T-helper 2 cell treated with Interferon-gamma antibody and Interleukin-4, amounts not matched to agents 5 μg/mL and 100 μg/mL, for 36 hours (primary cell): ENCODE measurements around the gene SDK1.
"Not testable (repeated sequence)": the region's sequence is repeated elsewhere in the genome, so short reads cannot be mapped to it uniquely, and the experiment has no call there.

Experiments
- DNase-seq: peaks from one replicate; pipeline ENCODE4 v3.0.0; 2021; ENCODE audit warnings: low spot score
- H3K27ac Mint-ChIP-seq: one replicate; pipeline ENCODE4 v1.8.0; 2021; ENCODE audit warnings: mild to moderate bottlenecking, mixed read lengths
- H3K27me3 Mint-ChIP-seq: one replicate; pipeline ENCODE4 v1.8.0; 2021; ENCODE audit warnings: low read depth, mixed read lengths
- H3K36me3 Mint-ChIP-seq: one replicate; pipeline ENCODE4 v1.8.0; 2021; ENCODE audit warnings: low read depth, mixed read lengths
- H3K4me1 Mint-ChIP-seq: one replicate; pipeline ENCODE4 v1.8.0; 2021; ENCODE audit warnings: low read depth, mixed read lengths
- H3K4me3 Mint-ChIP-seq: one replicate; pipeline ENCODE4 v1.8.0; 2022; ENCODE audit warnings: mild to moderate bottlenecking, moderate library complexity, mixed read lengths
- H3K9me3 Mint-ChIP-seq: one replicate; pipeline ENCODE4 v1.8.0; 2021; ENCODE audit warnings: mixed read lengths

The SDK1 gene

DNA sequence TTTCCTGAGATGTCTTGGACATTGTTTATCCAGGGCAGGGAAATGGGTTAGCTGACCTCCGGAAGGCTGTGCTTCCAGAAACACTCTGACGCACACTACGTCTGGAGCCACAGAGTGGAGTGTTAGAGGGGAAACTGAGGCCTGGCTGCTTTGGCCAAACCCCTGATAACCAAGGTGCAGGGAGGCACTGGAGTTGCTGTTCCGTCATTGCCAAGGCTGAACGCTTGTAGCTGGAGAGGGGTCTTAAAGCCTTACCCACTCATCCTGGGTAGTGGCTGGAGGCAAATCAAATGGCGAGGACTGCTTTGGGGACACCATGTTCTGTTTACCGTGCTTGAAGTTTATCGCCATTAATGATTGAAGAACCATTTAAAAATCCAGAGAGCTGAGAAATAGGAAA is 776.9 kb downstream of the SDK1 start:
- Mint-ChIP-seq H3K4me3 (no peak overlapping the region), H3K27ac (no peak overlapping the region), H3K9me3 (no peaks in the 10 kb centered on the region), H3K27me3 (no peaks in the 10 kb centered on the region), H3K36me3 (no peaks in the 10 kb centered on the region), H3K4me1 (no peaks in the 10 kb centered on the region)
- DNase-seq, result no peak

DNA sequence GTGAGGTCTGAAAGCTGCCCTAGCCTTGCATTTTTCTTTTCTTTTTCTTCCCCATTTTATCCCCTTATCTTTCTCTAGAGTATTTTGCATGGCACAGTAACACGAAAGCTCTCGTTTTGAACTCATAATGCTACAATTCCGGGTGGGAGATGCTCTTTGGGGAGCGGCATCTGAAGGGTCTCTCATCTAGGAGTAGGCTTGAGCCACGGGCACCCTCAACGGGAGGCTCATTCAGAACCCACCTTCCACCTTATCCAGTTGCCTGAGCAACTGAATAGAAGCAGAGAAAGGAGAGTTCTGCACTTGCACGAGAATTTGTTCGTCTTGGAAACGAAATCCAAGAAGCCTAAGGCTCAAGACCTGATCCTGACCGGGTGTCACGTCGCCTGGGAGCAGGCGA is 777.5 kb downstream of the SDK1 start:
- Mint-ChIP-seq H3K4me1 (no peaks in the 10 kb centered on the region), H3K4me3 (no peak overlapping the region), H3K27me3 (no peaks in the 10 kb centered on the region), H3K36me3 (no peaks in the 10 kb centered on the region), H3K9me3 (no peaks in the 10 kb centered on the region), H3K27ac (no peak overlapping the region)
- no peak for DNase-seq

DNA sequence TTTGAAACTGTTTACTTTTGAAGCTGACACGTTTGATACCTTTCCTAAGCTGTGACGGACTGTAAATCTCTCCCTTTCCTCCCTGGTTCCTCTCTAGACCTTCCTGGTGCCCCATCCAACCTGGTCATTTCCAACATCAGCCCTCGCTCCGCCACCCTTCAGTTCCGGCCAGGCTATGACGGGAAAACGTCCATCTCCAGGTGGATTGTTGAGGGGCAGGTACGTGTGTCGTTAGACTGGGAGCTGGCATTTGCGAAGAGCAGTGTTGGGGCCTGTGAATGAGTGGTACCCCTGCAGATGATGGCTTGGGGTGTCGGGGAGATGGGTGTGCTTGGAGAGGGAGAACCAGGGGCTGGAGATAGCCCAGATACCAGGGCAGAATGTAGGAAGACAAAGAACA is 778.3 kb downstream of the SDK1 start:
- H3K27me3 Mint-ChIP-seq, result no peaks in the 10 kb centered on the region
- no peak overlapping the region for H3K4me3 Mint-ChIP-seq
- no peak for DNase-seq
- H3K27ac Mint-ChIP-seq, result no peak overlapping the region
- H3K9me3 Mint-ChIP-seq, result no peaks in the 10 kb centered on the region
- no peaks in the 10 kb centered on the region for H3K4me1 Mint-ChIP-seq
- H3K36me3 Mint-ChIP-seq, result no peaks in the 10 kb centered on the region

DNA sequence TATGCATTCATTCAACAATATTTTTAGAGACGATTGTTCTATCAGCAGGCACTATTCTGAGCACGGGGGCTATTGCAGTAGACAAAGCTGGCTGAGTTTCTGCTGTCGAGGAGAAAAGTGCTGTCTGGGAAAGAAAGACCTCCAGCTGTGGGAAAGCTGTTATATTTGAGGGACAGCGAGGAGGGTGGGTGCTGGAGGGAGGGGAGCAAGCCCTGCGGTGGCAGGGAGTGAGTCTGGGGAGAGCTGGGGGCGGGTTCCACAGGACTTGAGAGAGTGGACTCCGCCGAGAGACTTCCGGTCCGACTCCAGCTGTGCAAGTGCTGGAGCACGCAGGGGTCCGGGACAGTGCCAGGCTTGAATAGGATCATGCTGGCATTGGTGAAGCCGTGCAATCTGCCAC is 778.9 kb downstream of the SDK1 start:
- H3K27me3 Mint-ChIP-seq, result no peaks in the 10 kb centered on the region
- no peak for DNase-seq
- no peak overlapping the region for H3K4me3 Mint-ChIP-seq
- no peak overlapping the region for H3K27ac Mint-ChIP-seq
- no peaks in the 10 kb centered on the region for H3K4me1 Mint-ChIP-seq
- H3K9me3 Mint-ChIP-seq, result no peaks in the 10 kb centered on the region
- H3K36me3 Mint-ChIP-seq, result no peaks in the 10 kb centered on the region

DNA sequence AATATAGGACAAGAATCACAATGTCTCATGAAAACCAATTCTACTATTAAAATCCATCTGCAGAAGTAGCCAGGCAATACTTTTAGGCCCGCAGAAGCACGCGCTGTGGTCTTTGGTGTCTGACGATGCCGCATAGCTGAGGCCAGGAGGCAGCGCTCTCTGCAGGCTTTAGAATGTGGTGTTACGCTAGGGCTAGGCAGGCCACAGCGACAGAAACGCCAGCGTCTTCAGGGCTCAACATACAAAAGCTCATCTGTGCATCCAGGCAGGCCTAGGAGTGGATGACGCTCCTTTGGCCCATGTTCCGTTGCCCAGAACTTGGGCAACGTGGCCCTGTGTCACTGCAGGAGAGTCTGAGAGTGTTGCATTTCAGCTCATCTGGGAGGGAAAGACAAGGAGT is 779.9 kb downstream of the SDK1 start:
- H3K4me3 Mint-ChIP-seq, result no peak overlapping the region
- H3K9me3 Mint-ChIP-seq, result no peaks in the 10 kb centered on the region
- no peak overlapping the region for H3K27ac Mint-ChIP-seq
- H3K27me3 Mint-ChIP-seq, result no peaks in the 10 kb centered on the region
- no peak for DNase-seq
- no peaks in the 10 kb centered on the region for H3K36me3 Mint-ChIP-seq
- H3K4me1 Mint-ChIP-seq, result no peaks in the 10 kb centered on the region

DNA sequence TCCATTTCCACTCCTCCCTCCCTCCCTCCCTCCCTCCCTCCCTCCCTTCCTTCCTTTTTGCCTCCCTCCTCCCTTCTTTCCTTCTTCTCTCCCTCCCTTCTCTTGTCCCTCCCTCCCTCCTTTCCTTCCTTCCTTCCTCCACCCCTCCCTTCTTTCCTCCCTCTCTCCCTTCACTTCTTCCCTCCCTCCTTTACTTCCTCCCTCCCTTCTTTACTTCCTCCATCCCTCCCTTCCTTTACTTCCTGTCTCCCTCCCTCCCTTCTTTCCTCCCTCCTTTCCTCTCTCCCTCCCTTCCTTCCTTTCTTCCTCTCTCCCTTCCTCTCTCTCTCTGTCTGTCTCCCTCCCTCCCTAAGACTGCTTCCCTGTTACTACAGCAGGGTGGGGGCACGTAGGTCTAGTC is 782.5 kb downstream of the SDK1 start:
- Mint-ChIP-seq H3K4me3 (no peak overlapping the region), H3K36me3 (no peaks in the 10 kb centered on the region), H3K4me1 (peaks cover 1% of the 10 kb centered on the region), H3K27ac (no peak overlapping the region), H3K27me3 (no peaks in the 10 kb centered on the region), H3K9me3 (no peaks in the 10 kb centered on the region)
- DNase-seq, result no peak

DNA sequence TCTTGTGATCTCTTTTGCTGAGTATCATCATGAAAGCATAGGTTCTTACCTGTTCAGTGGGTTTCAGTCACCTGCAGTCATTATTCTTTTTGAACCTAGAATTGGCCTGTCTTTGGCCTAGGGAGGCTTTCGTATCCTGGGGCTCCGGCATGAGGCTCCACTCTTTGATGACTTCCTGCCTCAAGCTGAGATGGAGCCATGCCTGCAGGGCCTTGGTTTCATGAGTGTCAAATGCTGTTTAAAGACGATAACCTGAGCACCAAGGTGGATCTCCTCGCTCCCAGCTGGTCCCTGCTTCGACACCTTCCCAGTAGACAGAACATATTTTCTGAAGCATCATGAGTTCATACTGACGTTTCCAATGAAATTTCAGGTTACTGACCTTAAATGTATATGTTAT is 783.2 kb downstream of the SDK1 start:
- Mint-ChIP-seq H3K27ac (no peak overlapping the region), H3K4me3 (no peak overlapping the region), H3K36me3 (no peaks in the 10 kb centered on the region), H3K27me3 (no peaks in the 10 kb centered on the region), H3K4me1 (peaks cover 1% of the 10 kb centered on the region), H3K9me3 (no peaks in the 10 kb centered on the region)
- no peak for DNase-seq

DNA sequence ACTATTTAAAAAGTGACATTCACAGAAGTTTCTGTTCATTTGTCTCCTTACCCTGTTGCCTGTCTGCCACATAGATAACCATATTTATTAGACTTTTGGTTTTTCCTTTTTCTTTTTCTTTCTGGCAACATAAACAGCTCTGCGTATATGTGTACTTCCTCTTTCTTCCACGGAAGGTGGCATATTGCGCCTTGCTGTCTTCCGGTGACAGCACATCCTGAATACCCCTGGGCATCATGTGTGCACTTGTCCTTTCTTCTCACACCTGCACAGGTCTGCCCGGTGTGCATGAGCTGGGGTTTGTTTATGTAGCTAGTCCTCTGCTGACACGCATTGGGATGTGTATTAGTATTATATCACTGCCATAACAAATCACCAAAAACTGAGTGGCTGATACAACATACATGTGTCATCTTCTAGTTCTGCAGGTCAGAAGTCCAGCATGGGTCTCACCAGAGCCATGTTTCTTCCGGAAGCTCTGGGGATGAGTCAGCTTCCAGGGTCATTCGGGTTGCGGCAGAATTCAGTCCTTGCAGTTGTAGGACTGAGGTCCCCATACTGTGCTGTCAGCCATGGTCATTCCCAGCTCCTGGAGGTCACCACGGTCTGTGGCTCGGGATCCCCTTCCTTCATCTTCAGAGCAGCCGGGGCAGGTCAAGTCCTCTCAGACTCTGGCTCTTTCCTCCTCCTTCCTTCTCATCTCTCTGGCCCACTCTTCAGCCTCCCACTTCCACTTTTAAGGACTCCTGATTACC is 785.1 kb downstream of the SDK1 start:
- H3K9me3 Mint-ChIP-seq, result peaks cover 7% of the 10 kb centered on the region
- H3K4me3 Mint-ChIP-seq, result no peak overlapping the region
- H3K4me1 Mint-ChIP-seq, result peaks cover 1% of the 10 kb centered on the region
- no peaks in the 10 kb centered on the region for H3K36me3 Mint-ChIP-seq
- H3K27me3 Mint-ChIP-seq, result no peaks in the 10 kb centered on the region
- H3K27ac Mint-ChIP-seq, result no peak overlapping the region
- DNase-seq, result no peak

DNA sequence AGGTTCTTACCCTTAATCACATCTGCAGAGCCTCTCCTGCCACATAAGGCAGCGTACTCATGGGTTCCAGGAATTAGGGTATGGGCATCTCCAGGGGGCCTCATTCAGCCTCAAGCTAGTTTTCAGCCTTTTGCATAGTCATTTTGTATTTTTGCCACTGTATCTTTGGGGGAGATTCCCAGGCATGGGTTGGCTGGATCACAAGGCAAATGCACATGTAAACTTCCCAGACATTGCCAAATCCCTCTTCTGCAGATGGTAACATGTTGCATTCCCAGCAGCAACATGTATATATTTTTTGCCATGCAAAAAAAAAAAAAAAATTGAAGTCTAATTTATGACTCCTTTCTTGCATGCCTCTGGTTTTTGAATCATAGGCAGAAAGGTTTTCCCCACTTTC is 785.7 kb downstream of the SDK1 start:
- Mint-ChIP-seq H3K36me3 (no peaks in the 10 kb centered on the region), H3K27me3 (no peaks in the 10 kb centered on the region), H3K4me1 (peaks cover 1% of the 10 kb centered on the region), H3K4me3 (no peak overlapping the region), H3K27ac (no peak overlapping the region), H3K9me3 (peaks cover 7% of the 10 kb centered on the region)
- DNase-seq, result no peak

DNA sequence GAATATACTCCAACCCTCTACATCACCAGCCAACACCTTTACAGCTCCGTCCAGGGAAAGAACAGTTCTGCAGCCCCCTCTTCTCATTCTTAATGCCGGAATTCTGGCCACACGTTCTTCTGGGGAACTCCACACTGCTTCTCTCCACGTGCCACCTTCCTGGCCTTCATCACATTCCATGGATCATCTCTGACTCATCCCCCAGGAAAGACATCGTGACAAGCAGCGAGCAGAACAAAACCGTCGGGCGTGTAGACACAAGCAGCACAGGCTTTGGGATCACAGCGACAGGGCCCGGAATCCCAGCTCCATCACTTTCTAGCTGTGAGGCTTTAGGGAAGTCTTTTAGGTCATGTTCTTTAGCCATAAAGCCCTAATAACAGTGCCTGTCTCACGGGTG is 790.7 kb downstream of the SDK1 start:
- H3K36me3 Mint-ChIP-seq, result no peaks in the 10 kb centered on the region
- H3K4me1 Mint-ChIP-seq, result no peaks in the 10 kb centered on the region
- H3K4me3 Mint-ChIP-seq, result no peak overlapping the region
- no peak for DNase-seq
- no peak overlapping the region for H3K27ac Mint-ChIP-seq
- H3K9me3 Mint-ChIP-seq, result peaks cover 7% of the 10 kb centered on the region
- no peaks in the 10 kb centered on the region for H3K27me3 Mint-ChIP-seq

DNA sequence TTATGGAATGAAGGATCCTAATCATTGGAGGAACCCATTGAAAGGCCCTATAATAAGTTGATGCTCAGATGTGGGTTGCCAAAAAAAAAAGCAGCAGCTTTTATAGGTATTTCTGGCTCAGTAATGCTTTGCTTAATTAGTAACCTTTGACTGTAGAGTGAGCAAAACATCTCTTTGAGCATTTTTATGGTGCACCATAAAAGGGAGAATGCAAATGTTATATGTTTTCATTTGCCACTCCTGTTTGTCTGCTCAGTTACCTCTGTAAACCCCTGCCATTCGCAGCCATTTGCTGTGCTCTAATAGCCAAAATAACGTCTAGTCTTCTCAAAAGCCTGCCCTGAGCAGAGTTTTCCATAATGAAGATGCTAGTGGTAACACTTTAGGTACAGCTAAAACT is 792.0 kb downstream of the SDK1 start:
- no peak overlapping the region for H3K27ac Mint-ChIP-seq
- H3K4me3 Mint-ChIP-seq, result no peak overlapping the region
- no peaks in the 10 kb centered on the region for H3K36me3 Mint-ChIP-seq
- no peaks in the 10 kb centered on the region for H3K4me1 Mint-ChIP-seq
- H3K27me3 Mint-ChIP-seq, result no peaks in the 10 kb centered on the region
- peaks cover 7% of the 10 kb centered on the region for H3K9me3 Mint-ChIP-seq
- no peak for DNase-seq

DNA sequence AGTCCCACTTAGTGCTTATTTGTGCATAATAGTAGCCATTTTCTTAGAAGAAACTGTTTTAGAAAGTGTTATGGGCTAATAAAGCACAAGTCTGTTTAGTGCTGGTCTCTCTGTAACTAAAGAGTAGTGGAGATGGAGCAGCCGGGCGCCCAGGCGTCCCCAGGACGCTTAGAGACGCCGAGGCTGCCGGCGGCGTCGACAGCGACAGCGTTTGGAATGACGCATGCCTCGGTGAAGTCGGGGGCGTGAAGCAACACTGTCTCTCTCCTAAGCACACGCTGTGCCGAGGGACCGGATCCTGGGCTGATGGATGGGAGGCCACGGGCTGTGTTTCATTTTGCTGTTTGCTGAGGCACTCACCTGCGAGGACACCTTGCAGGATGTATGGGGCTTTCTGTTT is 792.4 kb downstream of the SDK1 start:
- no peaks in the 10 kb centered on the region for H3K27me3 Mint-ChIP-seq
- no peak overlapping the region for H3K27ac Mint-ChIP-seq
- no peaks in the 10 kb centered on the region for H3K4me1 Mint-ChIP-seq
- no peak overlapping the region for H3K4me3 Mint-ChIP-seq
- H3K36me3 Mint-ChIP-seq, result no peaks in the 10 kb centered on the region
- DNase-seq, result no peak
- H3K9me3 Mint-ChIP-seq, result peaks cover 7% of the 10 kb centered on the region

DNA sequence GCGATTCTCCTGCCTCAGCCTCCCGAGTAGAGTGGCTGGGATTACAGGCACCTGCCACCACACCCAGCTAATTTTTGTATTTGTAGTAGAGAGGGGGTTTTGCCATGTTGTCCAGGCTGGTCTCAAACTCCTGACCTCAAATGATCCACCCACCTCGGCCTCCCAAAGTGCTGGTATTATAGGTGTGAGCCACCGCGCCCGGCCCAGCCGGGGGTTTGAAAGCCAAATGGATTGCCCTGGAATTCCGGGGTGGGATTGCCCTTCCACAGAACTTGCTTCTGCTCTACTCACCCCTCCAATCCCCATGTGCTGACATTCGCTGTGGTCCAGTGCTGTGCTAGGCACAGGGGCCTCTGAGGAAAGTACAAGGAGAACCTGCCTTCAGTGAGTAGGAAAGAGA is 793.1 kb downstream of the SDK1 start:
- H3K36me3 Mint-ChIP-seq, H3K9me3 Mint-ChIP-seq: not testable (repeated sequence)

DNA sequence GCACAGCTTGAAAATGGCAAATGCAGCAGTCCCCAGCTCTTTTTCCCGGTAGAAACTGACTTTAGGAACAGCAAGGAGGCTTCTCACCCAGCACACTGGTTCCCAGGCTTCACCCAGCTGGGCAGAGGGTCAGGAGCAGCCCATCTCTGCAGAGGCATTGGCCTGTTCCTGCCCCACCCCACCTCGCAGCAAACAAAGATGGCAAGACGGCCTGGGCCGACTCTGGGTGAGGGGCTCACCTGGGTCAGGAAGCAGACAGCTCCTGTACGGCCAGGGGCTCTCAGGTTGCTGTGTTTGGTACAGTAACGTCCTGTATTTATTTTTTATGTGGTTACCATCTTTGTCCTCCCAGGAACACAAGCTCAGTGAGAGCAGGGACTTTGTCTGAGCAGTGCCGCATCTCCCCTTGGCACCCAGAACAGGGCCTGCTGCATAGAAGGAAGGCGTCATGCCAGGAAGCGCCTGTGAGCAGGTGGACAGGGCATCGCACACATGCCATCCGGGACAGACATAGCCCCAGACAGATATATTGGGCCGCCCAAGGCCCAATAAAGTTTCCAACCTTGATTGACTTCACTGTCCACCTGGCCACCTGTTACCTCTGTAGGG is 796.1 kb downstream of the SDK1 start:
- H3K4me3 Mint-ChIP-seq, result no peak overlapping the region
- DNase-seq, result no peak
- H3K27me3 Mint-ChIP-seq, result no peaks in the 10 kb centered on the region
- H3K36me3 Mint-ChIP-seq, result no peaks in the 10 kb centered on the region
- no peaks in the 10 kb centered on the region for H3K4me1 Mint-ChIP-seq
- H3K9me3 Mint-ChIP-seq, result no peaks in the 10 kb centered on the region
- no peak overlapping the region for H3K27ac Mint-ChIP-seq

More for the DNA sequence above, 793.1 kb downstream of the SDK1 start:
- not testable (repeated sequence) for H3K27me3 Mint-ChIP-seq, DNase-seq, H3K4me1 Mint-ChIP-seq, H3K27ac Mint-ChIP-seq, H3K4me3 Mint-ChIP-seq

DNA sequence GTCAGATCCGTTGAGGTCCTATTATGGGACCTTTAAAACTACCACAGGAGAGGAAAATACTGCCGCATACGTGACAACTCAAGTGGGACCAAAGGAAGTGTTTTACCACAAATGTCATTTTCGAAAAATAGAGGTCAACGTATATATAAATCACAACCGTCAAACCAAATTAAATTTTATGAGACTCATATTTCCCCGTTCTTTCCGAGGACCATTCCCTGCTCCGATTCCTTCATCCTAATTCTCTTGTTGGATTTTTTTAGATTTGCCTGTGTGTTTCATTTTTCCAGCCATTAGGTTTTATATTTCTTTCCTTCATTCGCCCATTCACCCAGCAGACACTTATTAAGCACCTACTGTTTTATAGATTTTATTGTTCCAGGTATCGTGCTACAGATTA is 797.1 kb downstream of the SDK1 start:
- Mint-ChIP-seq H3K9me3 (no peaks in the 10 kb centered on the region), H3K36me3 (no peaks in the 10 kb centered on the region), H3K4me1 (no peaks in the 10 kb centered on the region), H3K4me3 (no peak overlapping the region), H3K27ac (no peak overlapping the region), H3K27me3 (no peaks in the 10 kb centered on the region)
- DNase-seq, result no peak
